Measurements from ENCODE around the gene KASH5.

- TF ChIP-seq TAF1 (IDR thresholded peaks at IDR 0.05; ENCODE audit: borderline replicate concordance, low read depth, low read length) (no peak), POLR2AphosphoS5 (IDR thresholded peaks at IDR 0.05; ENCODE audit: low read depth, low read length) (no peak)
Observed at GRCh38 chr19:49400029-49400428, 12.0 kb downstream of the KASH5 start.
